ENCODE results near the gene PABPN1.

DNA sequence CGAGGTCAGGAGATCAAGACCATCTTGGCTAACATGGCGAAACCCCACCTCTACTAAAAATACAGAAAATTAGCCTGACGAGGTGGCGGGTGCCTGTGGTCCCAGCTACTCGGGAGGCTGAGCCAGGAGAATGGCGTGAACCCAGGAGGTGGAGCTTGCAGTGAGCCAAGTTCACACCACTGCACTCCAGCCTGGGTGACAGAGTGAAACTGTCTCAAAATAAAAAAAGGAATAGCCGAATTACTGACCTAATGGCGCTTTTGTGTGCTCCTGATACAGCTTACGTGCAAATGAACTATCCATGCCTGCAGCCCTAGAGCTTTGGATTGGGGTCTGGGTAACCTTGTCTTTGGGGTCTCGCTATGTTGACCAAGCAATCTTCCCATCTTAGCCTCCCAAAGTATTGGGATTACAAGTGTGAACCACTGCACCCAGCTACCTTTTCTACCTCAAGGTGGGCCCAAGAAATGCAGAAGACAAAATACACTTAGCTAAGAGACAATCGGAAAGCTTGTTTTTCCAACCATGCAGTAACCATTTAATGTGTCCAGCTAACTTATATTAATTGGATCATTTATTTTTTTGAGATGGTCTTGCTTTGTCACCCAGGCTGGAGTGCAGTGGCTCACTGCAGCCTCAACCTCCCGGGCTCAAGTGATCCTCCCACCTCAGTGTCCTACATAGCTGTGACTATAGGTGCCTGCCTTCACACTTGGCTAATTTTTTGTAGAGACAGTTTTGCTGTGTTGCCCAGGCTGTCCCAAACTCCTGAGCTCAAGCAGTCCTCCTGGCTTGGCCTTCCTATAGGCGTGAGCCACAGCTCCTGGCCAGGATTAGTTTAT is 5.5 kb downstream of the PABPN1 start:
- TF ChIP-seq, protein P1, sequence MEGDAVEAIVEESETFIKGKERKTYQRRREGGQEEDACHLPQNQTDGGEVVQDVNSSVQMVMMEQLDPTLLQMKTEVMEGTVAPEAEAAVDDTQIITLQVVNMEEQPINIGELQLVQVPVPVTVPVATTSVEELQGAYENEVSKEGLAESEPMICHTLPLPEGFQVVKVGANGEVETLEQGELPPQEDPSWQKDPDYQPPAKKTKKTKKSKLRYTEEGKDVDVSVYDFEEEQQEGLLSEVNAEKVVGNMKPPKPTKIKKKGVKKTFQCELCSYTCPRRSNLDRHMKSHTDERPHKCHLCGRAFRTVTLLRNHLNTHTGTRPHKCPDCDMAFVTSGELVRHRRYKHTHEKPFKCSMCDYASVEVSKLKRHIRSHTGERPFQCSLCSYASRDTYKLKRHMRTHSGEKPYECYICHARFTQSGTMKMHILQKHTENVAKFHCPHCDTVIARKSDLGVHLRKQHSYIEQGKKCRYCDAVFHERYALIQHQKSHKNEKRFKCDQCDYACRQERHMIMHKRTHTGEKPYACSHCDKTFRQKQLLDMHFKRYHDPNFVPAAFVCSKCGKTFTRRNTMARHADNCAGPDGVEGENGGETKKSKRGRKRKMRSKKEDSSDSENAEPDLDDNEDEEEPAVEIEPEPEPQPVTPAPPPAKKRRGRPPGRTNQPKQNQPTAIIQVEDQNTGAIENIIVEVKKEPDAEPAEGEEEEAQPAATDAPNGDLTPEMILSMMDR (IDR thresholded peaks at IDR 0.05): no peak
- TF ChIP-seq RFX5 (IDR thresholded peaks at IDR 0.05) (no peak), HOXA7 (CRISPR knock-in tag; IDR thresholded peaks at IDR 0.05) (peak; percentile 61; the same call in 1 of the 2 replicates), NPAS2 (CRISPR knock-in tag; IDR thresholded peaks at IDR 0.05; ENCODE audit: borderline replicate concordance) (no peak), NFE2L2 (conservative IDR thresholded peaks at IDR 0.05; ENCODE audit: low read length) (no peak), JUN (IDR thresholded peaks at IDR 0.05) (peak in 1 of 2 experiments; percentile 48; a peak in 2 of 5 replicates), RAD21 (conservative IDR thresholded peaks at IDR 0.05 in 1 of 2, IDR thresholded peaks at IDR 0.05 in 1 of 2) (no peak)
- TF ChIP-seq, protein P2, sequence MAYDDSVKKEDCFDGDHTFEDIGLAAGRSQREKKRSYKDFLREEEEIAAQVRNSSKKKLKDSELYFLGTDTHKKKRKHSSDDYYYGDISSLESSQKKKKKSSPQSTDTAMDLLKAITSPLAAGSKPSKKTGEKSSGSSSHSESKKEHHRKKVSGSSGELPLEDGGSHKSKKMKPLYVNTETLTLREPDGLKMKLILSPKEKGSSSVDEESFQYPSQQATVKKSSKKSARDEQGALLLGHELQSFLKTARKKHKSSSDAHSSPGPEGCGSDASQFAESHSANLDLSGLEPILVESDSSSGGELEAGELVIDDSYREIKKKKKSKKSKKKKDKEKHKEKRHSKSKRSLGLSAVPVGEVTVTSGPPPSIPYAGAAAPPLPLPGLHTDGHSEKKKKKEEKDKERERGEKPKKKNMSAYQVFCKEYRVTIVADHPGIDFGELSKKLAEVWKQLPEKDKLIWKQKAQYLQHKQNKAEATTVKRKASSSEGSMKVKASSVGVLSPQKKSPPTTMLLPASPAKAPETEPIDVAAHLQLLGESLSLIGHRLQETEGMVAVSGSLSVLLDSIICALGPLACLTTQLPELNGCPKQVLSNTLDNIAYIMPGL (CRISPR knock-in tag; IDR thresholded peaks at IDR 0.05; ENCODE audit: borderline replicate concordance): no peak
